GM20000 (cell line): ENCODE results near the gene USP6.
"Not testable (repeated sequence)": the region's sequence is repeated elsewhere in the genome, so short reads cannot be mapped to it uniquely, and the experiment has no call there.

ENCODE experiments used
- DNase-seq: peaks from one replicate; pipeline ENCODE4 v3.0.0; 2012; ENCODE audit warnings: low spot score
- CTCF ChIP-seq: IDR thresholded peaks from 2 replicates; pipeline ENCODE4 v1.5.1; 2012; ENCODE audit warnings: mild to moderate bottlenecking, control low read depth; ENCODE audit errors: extremely low read depth, missing control alignments

Gene USP6

GRCh38 chr17:5211458-5211857 is 95.6 kb downstream of the USP6 start:
- DNase-seq, result no peak
- no peak for TF ChIP-seq CTCF

- not testable (repeated sequence) for DNase-seq
Measured at GRCh38 chr17:5217562-5217961, 101.7 kb downstream of the USP6 start.

GRCh38 chr17:5219536-5219935 is 103.7 kb downstream of the USP6 start:
- TF ChIP-seq CTCF, result no peak
- DNase-seq, result no peak

- TF ChIP-seq CTCF, result no peak
- DNase-seq, result no peak
Measured at GRCh38 chr17:5220074-5220473, 104.2 kb downstream of the USP6 start.

GRCh38 chr17:5221912-5222311 is 106.1 kb downstream of the USP6 start:
- DNase-seq, result not testable (repeated sequence)
